Trophoblast cell (in vitro differentiated cells and primary cell): ENCODE data around the gene ARPC4.

Experiments
- DNase-seq, 2 donors: peaks; one replicate each; pipeline ENCODE4 v3.0.0-alpha.2; 2016
- H2AFZ ChIP-seq: 2 replicates; pipeline ENCODE4 v1.6.1; 2013; ENCODE audit warnings: low read length, moderate library complexity, mild to moderate bottlenecking; ENCODE audit not compliant: insufficient read depth, poor library complexity
- H2AK5ac ChIP-seq: 2 replicates; pipeline ENCODE4 v1.6.1; 2013; ENCODE audit warnings: mild to moderate bottlenecking, low read length
- H2BK120ac ChIP-seq: 2 replicates; pipeline ENCODE4 v1.6.1; 2013; ENCODE audit warnings: low read length, mild to moderate bottlenecking, moderate library complexity; ENCODE audit not compliant: insufficient read depth, poor library complexity
- H2BK12ac ChIP-seq: 2 replicates; pipeline ENCODE4 v1.6.1; 2013; ENCODE audit warnings: mild to moderate bottlenecking, low read length, moderate library complexity
- H2BK5ac ChIP-seq: 2 replicates; pipeline ENCODE4 v1.6.1; 2013; ENCODE audit warnings: low read length, low read depth, moderate library complexity, mild to moderate bottlenecking; ENCODE audit not compliant: poor library complexity
- H3K14ac ChIP-seq: 2 replicates; pipeline ENCODE4 v1.6.1; 2013; ENCODE audit warnings: mild to moderate bottlenecking, low read length
- H3K18ac ChIP-seq: 2 replicates; pipeline ENCODE4 v1.6.1; 2013; ENCODE audit warnings: mild to moderate bottlenecking, low read length
- H3K23ac ChIP-seq: 2 replicates; pipeline ENCODE4 v1.6.1; 2013; ENCODE audit warnings: low read length
- H3K27ac ChIP-seq: 2 replicates; pipeline ENCODE4 v1.5.1; 2013; ENCODE audit warnings: low read depth, mild to moderate bottlenecking, inconsistent platforms, low read length, moderate library complexity
- H3K27me3 ChIP-seq: 2 replicates; pipeline ENCODE4 v1.6.1; 2013; ENCODE audit warnings: inconsistent platforms, mild to moderate bottlenecking, low read length, moderate library complexity; ENCODE audit not compliant: insufficient read depth
- H3K36me3 ChIP-seq, 2 experiments: 1 replicate in 1 of 2; 2 replicates in 1 of 2; pipeline ENCODE4 v1.6.1; 2013; ENCODE audit warnings: low read length in 2 of 2, mild to moderate bottlenecking in 2 of 2, moderate library complexity in 1 of 2; ENCODE audit not compliant: insufficient read depth in 2 of 2, control insufficient read depth in 1 of 2
- H3K4ac ChIP-seq: 2 replicates; pipeline ENCODE4 v1.6.1; 2013; ENCODE audit warnings: low read depth, mild to moderate bottlenecking, low read length, moderate library complexity
- H3K4me1 ChIP-seq, 2 experiments: 1 replicate in 1 of 2; 2 replicates in 1 of 2; pipeline ENCODE4 v1.6.1; 2013; ENCODE audit warnings: low read length in 2 of 2, mild to moderate bottlenecking in 2 of 2, moderate library complexity in 1 of 2; ENCODE audit not compliant: insufficient read depth in 2 of 2, control insufficient read depth in 1 of 2
- H3K4me2 ChIP-seq: 2 replicates; pipeline ENCODE4 v1.6.1; 2013; ENCODE audit warnings: inconsistent platforms, mild to moderate bottlenecking, low read length, moderate library complexity
- H3K4me3 ChIP-seq: 2 replicates; pipeline ENCODE4 v1.5.1; 2013; ENCODE audit warnings: mild to moderate bottlenecking, low read depth, low read length, inconsistent platforms
- H3K79me1 ChIP-seq: one replicate; pipeline ENCODE4 v1.6.1; 2013; ENCODE audit warnings: low read length
- H3K79me2 ChIP-seq: 2 replicates; pipeline ENCODE4 v1.6.1; 2013; ENCODE audit warnings: low read length, mild to moderate bottlenecking; ENCODE audit not compliant: control insufficient read depth, insufficient read depth, poor library complexity
- H3K9ac ChIP-seq: 2 replicates; pipeline ENCODE4 v1.6.1; 2013; ENCODE audit warnings: mild to moderate bottlenecking, low read length
- H3K9me3 ChIP-seq: 2 replicates; pipeline ENCODE4 v1.6.1; 2013; ENCODE audit warnings: low read depth, mild to moderate bottlenecking, control low read depth, inconsistent platforms, low read length; ENCODE audit not compliant: insufficient read depth
- H4K12ac ChIP-seq: 2 replicates; pipeline ENCODE4 v1.6.1; 2013; ENCODE audit warnings: low read depth, mild to moderate bottlenecking, low read length, moderate library complexity
- H4K8ac ChIP-seq: 2 replicates; pipeline ENCODE4 v1.6.1; 2013; ENCODE audit warnings: low read depth, mild to moderate bottlenecking, low read length, moderate library complexity
- H4K91ac ChIP-seq: one replicate; pipeline ENCODE4 v1.6.1; 2013; ENCODE audit warnings: low read depth, mild to moderate bottlenecking, low read length, moderate library complexity
- WGBS: extraction: QIAGEN DNeasy Blood & Tissue Kit; methylation state at CpG from one replicate; pipeline ENCODE4 v1.1.7; 2013; ENCODE audit warnings: missing lambda C conversion rate; ENCODE audit not compliant: insufficient read length, insufficient coverage; ENCODE audit errors: extremely low coverage; 5-methylcytosine and 5-hydroxymethylcytosine counted together

Gene ARPC4

GRCh38 chr3:9778143-9779074 lies 14.5 kb upstream of the ARPC4 start:
- no peak overlapping the region for H3K4ac ChIP-seq
- H2BK12ac ChIP-seq = no peak overlapping the region
- no peak overlapping the region for H3K18ac ChIP-seq
- no peak overlapping the region for H2AK5ac ChIP-seq
- no peak overlapping the region for H2BK120ac ChIP-seq
- H3K4me3 ChIP-seq = no peak overlapping the region
- H3K36me3 ChIP-seq = peaks cover 15 to 27% of the 10 kb centered on the region in 2 experiments
- no peak overlapping the region for H3K14ac ChIP-seq
- no peak overlapping the region for H3K27ac ChIP-seq
- H3K79me1 ChIP-seq = no peaks in the 10 kb centered on the region
- no peak overlapping the region for H2BK5ac ChIP-seq
- H3K9ac ChIP-seq = no peak overlapping the region
- no peak overlapping the region for H2AFZ ChIP-seq
- H3K23ac ChIP-seq = no peak overlapping the region
- no peak overlapping the region for H4K8ac ChIP-seq
- no peak overlapping the region for H4K12ac ChIP-seq
- no peaks in the 10 kb centered on the region for H3K27me3 ChIP-seq
- no peak for DNase-seq
- no peaks in the 10 kb centered on the region for H3K4me1 ChIP-seq
- H3K4me2 ChIP-seq = no peak overlapping the region
- no peaks in the 10 kb centered on the region for H3K9me3 ChIP-seq
- no peak overlapping the region for H4K91ac ChIP-seq
- no peaks in the 10 kb centered on the region for H3K79me2 ChIP-seq
- no CpG with 5 or more reads among the region's 5 CpGs for WGBS

- H2BK120ac ChIP-seq = no peak overlapping the region
- no peak overlapping the region for H4K8ac ChIP-seq
- H2BK5ac ChIP-seq = no peak overlapping the region
- H2AK5ac ChIP-seq = no peak overlapping the region
- no CpG with 5 or more reads among the region's 6 CpGs for WGBS
- no peak overlapping the region for H3K4me2 ChIP-seq
- H4K12ac ChIP-seq = no peak overlapping the region
- H3K27ac ChIP-seq = no peak overlapping the region
- no peak overlapping the region for H2AFZ ChIP-seq
- H3K9me3 ChIP-seq = no peaks in the 10 kb centered on the region
- H2BK12ac ChIP-seq = no peak overlapping the region
- no peaks in the 10 kb centered on the region for H3K79me1 ChIP-seq
- no peak overlapping the region for H3K4me3 ChIP-seq
- no peaks in the 10 kb centered on the region for H3K27me3 ChIP-seq
- no peak overlapping the region for H3K23ac ChIP-seq
- H3K4ac ChIP-seq = no peak overlapping the region
- peaks cover 21 to 33% of the 10 kb centered on the region in 2 experiments for H3K36me3 ChIP-seq
- H3K18ac ChIP-seq = no peak overlapping the region
- H3K14ac ChIP-seq = no peak overlapping the region
- no peaks in the 10 kb centered on the region for H3K4me1 ChIP-seq
- DNase-seq = no peak
- H4K91ac ChIP-seq = no peak overlapping the region
- no peak overlapping the region for H3K9ac ChIP-seq
- no peaks in the 10 kb centered on the region for H3K79me2 ChIP-seq
Measured at GRCh38 chr3:9779075-9779593, 13.7 kb upstream of the ARPC4 start.

GRCh38 chr3:9779721-9780457 lies 13.0 kb upstream of the ARPC4 start:
- Histone ChIP-seq H3K4me3 (no peak overlapping the region), H2BK120ac (no peak overlapping the region), H2AK5ac (no peak overlapping the region), H3K4ac (no peak overlapping the region), H2BK5ac (no peak overlapping the region), H3K27me3 (no peaks in the 10 kb centered on the region), H3K9me3 (no peaks in the 10 kb centered on the region), H3K4me2 (no peak overlapping the region), H2AFZ (no peak overlapping the region), H4K91ac (no peak overlapping the region), H3K18ac (no peak overlapping the region), H3K4me1 (no peaks in the 10 kb centered on the region), H2BK12ac (no peak overlapping the region), H3K14ac (no peak overlapping the region), H4K8ac (no peak overlapping the region), H3K23ac (no peak overlapping the region), H4K12ac (no peak overlapping the region), H3K9ac (no peak overlapping the region), H3K79me2 (no peaks in the 10 kb centered on the region), H3K27ac (no peak overlapping the region), H3K79me1 (no peaks in the 10 kb centered on the region), H3K36me3 (peaks cover 25 to 35% of the 10 kb centered on the region in 2 experiments)
- no CpG with 5 or more reads among the region's 8 CpGs for WGBS
- DNase-seq = no peak

- Histone ChIP-seq H2BK120ac (no peak overlapping the region), H3K4me1 (no peaks in the 10 kb centered on the region), H3K9ac (no peak overlapping the region), H2AFZ (no peak overlapping the region), H3K14ac (no peak overlapping the region), H3K79me2 (no peaks in the 10 kb centered on the region), H3K23ac (no peak overlapping the region), H3K4me3 (no peak overlapping the region), H2AK5ac (no peak overlapping the region), H3K27me3 (no peaks in the 10 kb centered on the region), H3K4me2 (no peak overlapping the region), H4K12ac (no peak overlapping the region), H3K9me3 (no peaks in the 10 kb centered on the region), H4K8ac (no peak overlapping the region), H3K27ac (no peak overlapping the region), H3K36me3 (peaks cover 28 to 39% of the 10 kb centered on the region in 2 experiments), H4K91ac (no peak overlapping the region), H3K4ac (no peak overlapping the region), H3K18ac (no peak overlapping the region), H3K79me1 (no peaks in the 10 kb centered on the region), H2BK5ac (no peak overlapping the region), H2BK12ac (no peak overlapping the region)
- no peak for DNase-seq
- no CpG with 5 or more reads among the region's 10 CpGs for WGBS
Measured at GRCh38 chr3:9780458-9780812, 12.4 kb upstream of the ARPC4 start.
